GM12878 (cell line): ENCODE data around the gene PPP1R12A. TPM values are rescaled to one million over a fixed set of nuclear protein-coding genes. Genes with fewer than 3 reads are reported as not detected.

Experiments used
- ATAC-seq: fragments of 200-7000 bp; cut with Tn5 transposase; 3 replicates; pipeline ENCODE4 v1.9.1; 2020; ENCODE audit warnings: mild to moderate bottlenecking, moderate library complexity
- BruUV-seq: library from RNA; stranded (reverse); fragments of 400-500 nt; replicated peaks from 2 replicates; lab custom pipeline; 2021; lab: Mats Ljungman, UMichigan
- CTCF ChIA-PET: fragments of 300-600 bp; sonication (Branson Sonifier 250); formaldehyde crosslinking; extraction: SDS; loops from one replicate; lab custom pipeline; 2021; ENCODE audit warnings: inconsistent platforms; lab: Yijun Ruan, JAX
- POLR2A ChIA-PET: fragments of 350-600 bp; formaldehyde crosslinking; extraction: SDS; loops from one replicate; lab custom pipeline; 2021; ENCODE audit warnings: inconsistent platforms; lab: Charles Lee
- RAD21 ChIA-PET: fragments of 300-600 bp; sonication (Branson Sonifier 250); formaldehyde crosslinking; loops from one replicate; lab custom pipeline; 2023; ENCODE audit warnings: antibody characterized with exemption; ENCODE audit not compliant: unreplicated experiment; lab: Charles Lee
- SMC1A ChIA-PET: fragments of 300-600 bp; sonication (Branson Sonifier 250); formaldehyde crosslinking; loops from one replicate; lab custom pipeline; 2023; ENCODE audit not compliant: unreplicated experiment, uncharacterized antibody; lab: Charles Lee
- DNase-seq: peaks from one replicate; pipeline ENCODE4 v3.0.0-alpha.2; 2011; ENCODE audit warnings: low read depth, low spot score
- FAIRE-seq: peaks from 3 replicates; lab custom pipeline; 2011; peaks lifted over from hg19 to GRCh38; lab: Jason Lieb, UNC
- H2AFZ ChIP-seq: 2 replicates; pipeline ENCODE4 v1.6.0; 2011; ENCODE audit warnings: low read depth, low read length, control low read depth; ENCODE audit not compliant: control insufficient read depth
- H3K27ac ChIP-seq: 2 replicates; pipeline ENCODE4 v1.5.1; 2011; ENCODE audit warnings: control low read depth; ENCODE audit not compliant: control insufficient read depth, insufficient read depth
- H3K27me3 ChIP-seq, 2 experiments: replicated peaks in 1 of 2; 2 replicates each; pipeline versions ENCODE4 v1.6.0 to v1.6.1; 2011; ENCODE audit warnings: low read length in 1 of 2; ENCODE audit not compliant: control insufficient read depth in 2 of 2, insufficient read depth in 2 of 2
- H3K36me3 ChIP-seq, 2 experiments: 2 replicates each; pipeline ENCODE4 v1.5.1; 2011; ENCODE audit warnings: low read length in 1 of 2; ENCODE audit not compliant: control insufficient read depth in 2 of 2, insufficient read depth in 2 of 2
- H3K4me1 ChIP-seq: 2 replicates; pipeline ENCODE4 v1.6.1; 2011; ENCODE audit warnings: mild to moderate bottlenecking, low read length, moderate library complexity, mixed read lengths; ENCODE audit not compliant: control insufficient read depth, insufficient read depth
- H3K4me2 ChIP-seq: 2 replicates; pipeline ENCODE4 v1.6.0; 2011; ENCODE audit warnings: control low read depth; ENCODE audit not compliant: control insufficient read depth, insufficient read depth
- H3K4me3 ChIP-seq: fragments of 200-600 bp; sonication (generic); 2 replicates; pipeline ENCODE4 v1.5.1; 2016
- H3K79me2 ChIP-seq: 2 replicates; pipeline ENCODE4 v1.6.0; 2011; ENCODE audit warnings: low read length; ENCODE audit not compliant: control insufficient read depth, insufficient read depth
- H3K9ac ChIP-seq: 2 replicates; pipeline ENCODE4 v1.8.0; 2011; ENCODE audit warnings: low read length, control low read depth, mixed read lengths; ENCODE audit not compliant: control insufficient read depth, insufficient read depth
- H3K9me3 ChIP-seq: replicated peaks from 3 replicates; pipeline ENCODE4 v1.5.1; 2011; ENCODE audit warnings: mild to moderate bottlenecking, low read length; ENCODE audit not compliant: control insufficient read depth, insufficient read depth
- H4K20me1 ChIP-seq: 2 replicates; pipeline ENCODE4 v1.6.0; 2011; ENCODE audit not compliant: control insufficient read depth, insufficient read depth
- BACH1 ChIP-seq: fragments of 450-650 bp; IDR thresholded peaks from 2 replicates; pipeline ENCODE4 v1.6.1; 2017; ENCODE audit warnings: mild to moderate bottlenecking, borderline replicate concordance
- CBFB ChIP-seq: IDR thresholded peaks from 2 replicates; pipeline ENCODE4 v1.6.1; 2016; ENCODE audit warnings: antibody characterized with exemption, low read depth
- CREB1 ChIP-seq: IDR thresholded peaks from 2 replicates; pipeline ENCODE4 v1.6.1; 2012; ENCODE audit warnings: low read depth, mild to moderate bottlenecking, inconsistent platforms
- KDM1A ChIP-seq: fragments of 200-600 bp; sonication (generic); IDR thresholded peaks from 2 replicates; pipeline ENCODE4 v1.6.1; 2016; ENCODE audit warnings: borderline replicate concordance
- LARP7 ChIP-seq: fragments of 450-650 bp; IDR thresholded peaks from 2 replicates; pipeline ENCODE4 v1.6.1; 2017; ENCODE audit warnings: mild to moderate bottlenecking
- NR2C2 ChIP-seq: IDR thresholded peaks from 2 replicates; pipeline ENCODE4 v1.6.1; 2011; ENCODE audit warnings: borderline replicate concordance, low read depth; ENCODE audit not compliant: control insufficient read depth, insufficient read length
- PKNOX1 ChIP-seq: fragments of 450-650 bp; IDR thresholded peaks from 2 replicates; pipeline ENCODE4 v1.6.1; 2016; ENCODE audit warnings: mild to moderate bottlenecking
- RAD21 ChIP-seq: IDR thresholded peaks from 2 replicates; pipeline ENCODE4 v1.6.1; 2011; ENCODE audit warnings: mild to moderate bottlenecking, low read depth, low read length, moderate library complexity; ENCODE audit not compliant: insufficient read depth
- RELA ChIP-seq: fragments of 450-650 bp; IDR thresholded peaks from 2 replicates; pipeline ENCODE4 v1.8.0; 2014; ENCODE audit warnings: borderline replicate concordance; ENCODE audit not compliant: partially characterized antibody
- WGBS: methylation state at CpG from one replicate; pipeline ENCODE4 v1.1.6; 2016; ENCODE audit warnings: low lambda C conversion rate; ENCODE audit not compliant: insufficient replicate concordance, insufficient coverage; ENCODE audit errors: missing lambda C conversion rate; 5-methylcytosine and 5-hydroxymethylcytosine counted together
- in situ Hi-C: fragments of 300-500 bp; cut with MboI; formaldehyde crosslinking; loops from 9 replicates; pipeline ENCODE4 v1.14.3; 2018; ENCODE audit warnings: mixed read lengths
- intact Hi-C: fragments of 100-400 bp; cut with micrococcal nuclease; formaldehyde crosslinking; loops from one replicate; pipeline ENCODE4 v1.14.2; 2022; ENCODE audit not compliant: unreplicated experiment
- polyA plus RNA-seq, 11 experiments: library from polyadenylated mRNA; depleted of rRNA in 4 of 11; unstranded in 6 of 11; stranded (reverse) in 5 of 11; fragments of >200 nt; fragmentation: Nextera tagmentation in 4 of 11; fragmentation: Illumina TruSeq in 1 of 11; extraction: Ambion mirVana in 4 of 11; extraction: Trizol in 1 of 11; gene quantifications; 1 replicate in 1 of 11; 2 replicates in 10 of 11; pipeline versions ENCODE4 v1.2.1 to v1.2.3, GENCODE V29; 2011 to 2016; ENCODE audit warnings: inconsistent platforms in 2 of 11, missing spikeins in 2 of 11, low read depth in 1 of 11
- total RNA-seq, 4 experiments: library from RNA; depleted of rRNA in 3 of 4; stranded (reverse); fragments of >200 nt in 3 of 4; fragmentation: Illumina TruSeq in 1 of 4; extraction: Trizol in 1 of 4; gene quantifications; 2 replicates each; pipeline versions ENCODE4 v1.2.1 to v1.2.3, GENCODE V29; 2013 to 2021
- TF ChIP-seq, protein P1 (sequence below): IDR thresholded peaks from 2 replicates; pipeline ENCODE4 v1.6.1; 2012; ENCODE audit warnings: low read depth, low read length, improper control_type of control experiment

The PPP1R12A gene
- total and polyA plus RNA-seq, 10 of the 15 experiments (the other 5 are each of a cell fraction or from before 2014, with no cell fraction given), result 22.8 to 134 (median 51.4) TPM

- FAIRE-seq (no peak), ATAC-seq (no peak), DNase-seq (no peak)
- Histone ChIP-seq H3K79me2 (peaks cover 19% of the 10 kb centered on the region), H3K36me3 (peaks cover 2% of the 10 kb centered on the region in 2 experiments; a peak in 2 of 4 replicates), H3K27ac (no peak overlapping the region), H3K9me3 (peaks cover under 1% of the 10 kb centered on the region; the same call in 2 of the 3 replicates), H3K9ac (no peak overlapping the region), H4K20me1 (no peaks in the 10 kb centered on the region), H2AFZ (no peak overlapping the region), H3K4me2 (no peak overlapping the region), H3K27me3 (no peaks in the 10 kb centered on the region), H3K4me1 (no peaks in the 10 kb centered on the region), H3K4me3 (no peak overlapping the region)
- RAD21 ChIA-PET, result interaction anchor here (0.6 kb wide), 1 partner anchor 35 kb away, joined by 3 read pairs; no protein-coding TSS in a partner anchor
- 98% methylated on average over 7 of the region's 8 CpGs for WGBS
- intact Hi-C loops (no loop called here), in situ Hi-C loops (no loop called here)
- TF ChIP-seq, protein P1, sequence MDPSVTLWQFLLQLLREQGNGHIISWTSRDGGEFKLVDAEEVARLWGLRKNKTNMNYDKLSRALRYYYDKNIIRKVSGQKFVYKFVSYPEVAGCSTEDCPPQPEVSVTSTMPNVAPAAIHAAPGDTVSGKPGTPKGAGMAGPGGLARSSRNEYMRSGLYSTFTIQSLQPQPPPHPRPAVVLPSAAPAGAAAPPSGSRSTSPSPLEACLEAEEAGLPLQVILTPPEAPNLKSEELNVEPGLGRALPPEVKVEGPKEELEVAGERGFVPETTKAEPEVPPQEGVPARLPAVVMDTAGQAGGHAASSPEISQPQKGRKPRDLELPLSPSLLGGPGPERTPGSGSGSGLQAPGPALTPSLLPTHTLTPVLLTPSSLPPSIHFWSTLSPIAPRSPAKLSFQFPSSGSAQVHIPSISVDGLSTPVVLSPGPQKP, result no peak
- TF ChIP-seq RAD21 (no peak), BACH1 (no peak), CREB1 (no peak), KDM1A (no peak), CBFB (no peak), PKNOX1 (no peak), RELA (no peak), LARP7 (no peak), NR2C2 (no peak)
- BruUV-seq, result no TSS peak
- SMC1A ChIA-PET, result interaction anchor here (1.0 kb wide), 1 partner anchor 9 kb away, joined by 3 read pairs; no protein-coding TSS in a partner anchor
- POLR2A ChIA-PET, result interaction anchor here (0.6 to 0.7 kb wide), 2 partner anchors 715 to 1597 kb away, joined by 3 to 4 read pairs; no protein-coding TSS in a partner anchor
- CTCF ChIA-PET, result interaction anchor here (2.0 kb wide), 1 partner anchor 14 kb away, joined by 6 read pairs; no protein-coding TSS in a partner anchor
These were observed 75.3 kb downstream of the PPP1R12A start for GRCh38 chr12:79859646-79860045.
